Tracheal epithelial cell (primary cell): ENCODE results near the gene MAGEA9. TPM values are rescaled to one million over a fixed set of nuclear protein-coding genes. Genes with fewer than 3 reads are reported as not detected.

ENCODE experiments used
- total RNA-seq: library from RNA; depleted of rRNA; stranded (reverse); fragments of >200 nt; gene quantifications from 2 replicates; pipeline ENCODE4 v1.2.1, GENCODE V29; 2014

Gene MAGEA9, protein sequence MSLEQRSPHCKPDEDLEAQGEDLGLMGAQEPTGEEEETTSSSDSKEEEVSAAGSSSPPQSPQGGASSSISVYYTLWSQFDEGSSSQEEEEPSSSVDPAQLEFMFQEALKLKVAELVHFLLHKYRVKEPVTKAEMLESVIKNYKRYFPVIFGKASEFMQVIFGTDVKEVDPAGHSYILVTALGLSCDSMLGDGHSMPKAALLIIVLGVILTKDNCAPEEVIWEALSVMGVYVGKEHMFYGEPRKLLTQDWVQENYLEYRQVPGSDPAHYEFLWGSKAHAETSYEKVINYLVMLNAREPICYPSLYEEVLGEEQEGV
- total RNA-seq = not detected in 2 replicates

DNA sequence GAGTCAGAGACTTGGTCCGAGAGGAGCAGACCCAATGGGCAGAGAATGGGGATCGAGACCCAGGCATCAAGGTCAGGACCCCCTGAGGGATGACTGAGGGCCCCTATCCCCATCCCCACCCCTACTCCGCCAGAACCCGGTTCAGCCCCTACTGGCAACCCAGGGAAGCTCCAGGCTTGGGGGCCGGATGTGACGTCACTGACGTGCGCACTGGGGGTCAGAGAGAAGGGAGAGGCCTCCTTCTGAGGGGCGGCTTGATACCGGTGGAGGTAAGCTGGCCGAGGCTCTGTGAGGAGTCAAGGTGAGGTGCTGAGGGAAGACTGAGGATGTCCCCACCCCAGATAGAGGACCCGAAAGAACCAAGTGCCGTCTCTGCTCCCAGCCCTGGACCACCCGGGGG lies at the start of gene MAGEA9:
Gene MAGEA9, plus strand, starts transcription at position 204 of the 400 bp plus-strand sequence. CDS start 4,281 bp downstream, outside the sequence.

GRCh38 chrX:149773768-149774167 lies 8.0 kb upstream of the MAGEA9 start, which contains the start of gene HSFX1:
Gene HSFX1, plus strand, starts transcription at chrX:149774068. Its CDS starts 614 bp downstream, at chrX:149774682.

Other genes with a start within 250 kb of the MAGEA9 start
- gene EOLA1, start 240.9 kb upstream of the MAGEA9 start, total RNA-seq = 13.3 and 16.8 TPM in 2 replicates
- gene HSFX3, start 232.0 kb upstream of the MAGEA9 start, total RNA-seq = not detected in 2 replicates
- 0.21 TPM in 1 of 2 replicates, not detected in the other for gene MAGEA9B, start 194.5 kb upstream of the MAGEA9 start, total RNA-seq
- gene HSFX2, start 186.6 kb upstream of the MAGEA9 start, total RNA-seq = 0.72 TPM in 1 of 2 replicates, not detected in the other
- gene TMEM185A, start 150.1 kb upstream of the MAGEA9 start, total RNA-seq = 13.4 and 16.4 TPM in 2 replicates
- not detected in 2 replicates for gene MAGEA11, start 69.9 kb upstream of the MAGEA9 start, total RNA-seq
- 0.48 and 0.85 TPM in 2 replicates for gene HSFX1, start 7.9 kb upstream of the MAGEA9 start, total RNA-seq
- not detected in 2 replicates for gene MAGEA8, start 99.3 kb downstream of the MAGEA9 start, total RNA-seq
- not detected in 2 replicates for gene HSFX4, start 147.6 kb downstream of the MAGEA9 start, total RNA-seq
- gene EOLA2, start 156.6 kb downstream of the MAGEA9 start, total RNA-seq = 14.9 and 15.3 TPM in 2 replicates